GM23248 (cell line): Measurements from ENCODE around the gene KANSL2. TPM values are rescaled to one million over a fixed set of nuclear protein-coding genes. Genes with fewer than 3 reads are reported as not detected.
A peak's percentile ranks its signal among the peaks of the same experiment; 100 is the strongest.
"Not testable (repeated sequence)": the region's sequence is repeated elsewhere in the genome, so short reads cannot be mapped to it uniquely, and the experiment has no call there.

Source experiments
- DNase-seq: peaks from one replicate; pipeline ENCODE4 v3.0.0-alpha.2; 2015
- H2AFZ ChIP-seq: fragments of 200-600 bp; sonication (generic); 2 replicates; pipeline ENCODE4 v1.6.1; 2016; ENCODE audit warnings: antibody characterized with exemption
- H3F3A ChIP-seq: fragments of 200-600 bp; sonication (generic); 2 replicates; pipeline ENCODE4 v1.6.1; 2016; ENCODE audit warnings: mild to moderate bottlenecking, antibody characterized with exemption, mixed run types; ENCODE audit not compliant: insufficient read depth
- H3K27ac ChIP-seq: fragments of 200-600 bp; sonication (generic); 2 replicates; pipeline ENCODE4 v1.5.1; 2016; ENCODE audit warnings: mild to moderate bottlenecking
- H3K27me3 ChIP-seq: fragments of 200-600 bp; sonication (generic); replicated peaks from 2 replicates; pipeline ENCODE4 v1.6.1; 2016; ENCODE audit warnings: mild to moderate bottlenecking; ENCODE audit not compliant: insufficient read depth
- H3K36me3 ChIP-seq: fragments of 200-600 bp; sonication (generic); 2 replicates; pipeline ENCODE4 v1.6.1; 2016; ENCODE audit warnings: low read depth, mild to moderate bottlenecking
- H3K4me1 ChIP-seq: fragments of 200-600 bp; sonication (generic); 2 replicates; pipeline ENCODE4 v1.6.1; 2016; ENCODE audit warnings: mild to moderate bottlenecking; ENCODE audit not compliant: insufficient read depth
- H3K4me2 ChIP-seq: fragments of 200-600 bp; sonication (generic); one replicate; pipeline ENCODE4 v1.6.1; 2016; ENCODE audit warnings: mild to moderate bottlenecking; ENCODE audit not compliant: unreplicated experiment
- H3K4me3 ChIP-seq: fragments of 200-600 bp; sonication (generic); 2 replicates; pipeline ENCODE4 v1.5.1; 2016; ENCODE audit warnings: mild to moderate bottlenecking
- H3K79me2 ChIP-seq: fragments of 200-600 bp; sonication (generic); 2 replicates; pipeline ENCODE4 v1.6.1; 2016; ENCODE audit warnings: mild to moderate bottlenecking; ENCODE audit not compliant: insufficient read depth
- H3K9ac ChIP-seq: fragments of 200-600 bp; sonication (generic); 2 replicates; pipeline ENCODE4 v1.6.1; 2016; ENCODE audit warnings: mild to moderate bottlenecking
- H3K9me2 ChIP-seq: fragments of 200-600 bp; sonication (generic); 2 replicates; pipeline ENCODE4 v1.6.1; 2016; ENCODE audit warnings: mixed run types, mild to moderate bottlenecking, moderate library complexity; ENCODE audit not compliant: insufficient read depth
- H3K9me3 ChIP-seq: fragments of 200-600 bp; sonication (generic); one replicate; pipeline ENCODE4 v1.6.1; 2017; ENCODE audit warnings: low read depth
- H4K20me1 ChIP-seq: fragments of 200-600 bp; sonication (generic); 2 replicates; pipeline ENCODE4 v1.6.0; 2016; ENCODE audit not compliant: insufficient read depth
- EZH2 ChIP-seq: fragments of 200-600 bp; sonication (generic); IDR thresholded peaks from 2 replicates; pipeline ENCODE4 v1.6.1; 2018; ENCODE audit warnings: antibody characterized with exemption, mild to moderate bottlenecking; ENCODE audit not compliant: insufficient read depth, poor library complexity, severe bottlenecking
- EZH2phosphoT487 ChIP-seq: fragments of 200-600 bp; sonication (generic); IDR thresholded peaks from 2 replicates; pipeline ENCODE4 v1.6.1; 2018; ENCODE audit warnings: antibody characterized with exemption, moderate library complexity, mild to moderate bottlenecking, low read depth; ENCODE audit not compliant: insufficient read depth
- WGBS, 2 experiments: methylation state at CpG; one replicate each; pipeline ENCODE4 v1.1.6; 2015 to 2017; ENCODE audit warnings: low lambda C conversion rate in 2 of 2, low coverage in 1 of 2; ENCODE audit errors: missing lambda C conversion rate in 2 of 2; 5-methylcytosine and 5-hydroxymethylcytosine counted together
- in situ Hi-C: fragments of 300-500 bp; cut with MboI; formaldehyde crosslinking; loops from 2 replicates; pipeline ENCODE4 v1.15.0; 2020
- polyA plus RNA-seq: library from polyadenylated mRNA; unstranded; fragments of >200 nt; fragmentation: Nextera tagmentation; extraction: Ambion mirVana; gene quantifications from 2 replicates; pipeline ENCODE4 v1.2.1, GENCODE V29; 2016
- total RNA-seq: library from RNA; depleted of rRNA; stranded (reverse); fragments of >200 nt; shearing (Covaris generic); gene quantifications from 2 replicates; pipeline ENCODE4 v1.2.3, GENCODE V29; 2014

KANSL2 gene
- total and polyA plus RNA-seq, 2 experiments from 2014 or later, result 30.0 to 44.4 TPM

- H3K4me3 ChIP-seq, result peak overlapping the region; percentile 87
- H3K27me3 ChIP-seq, result no peaks in the 10 kb centered on the region
- WGBS, 2 experiments, result 4% methylated on average over 21 of the region's 21 CpGs
- H3F3A ChIP-seq, result peaks cover 26% of the 10 kb centered on the region
- H3K36me3 ChIP-seq, result peaks cover 12% of the 10 kb centered on the region; the same call in 1 of the 2 replicates
- H3K4me2 ChIP-seq, result peak overlapping the region; percentile 69
- 0 out of 2 replicates have a peak, but pooled peaks cover 3% of the 10 kb centered on the region for H4K20me1 ChIP-seq
- DNase-seq, result peak; percentile 38
- H2AFZ ChIP-seq, result peak overlapping the region; percentile 91
- in situ Hi-C loops, result no loop called here
- peaks cover 25% of the 10 kb centered on the region for H3K4me1 ChIP-seq
- H3K9me3 ChIP-seq, result no peaks in the 10 kb centered on the region
- H3K9ac ChIP-seq, result peak overlapping the region; percentile 95
- peaks cover 41% of the 10 kb centered on the region for H3K79me2 ChIP-seq
- H3K27ac ChIP-seq, result peak overlapping the region; percentile 92
- no peak for TF ChIP-seq EZH2phosphoT487
- no peak for TF ChIP-seq EZH2
- no peaks in the 10 kb centered on the region for H3K9me2 ChIP-seq
Observed at GRCh38 chr12:48717252-48717695, 35.2 kb upstream of the KANSL2 start.

DNA sequence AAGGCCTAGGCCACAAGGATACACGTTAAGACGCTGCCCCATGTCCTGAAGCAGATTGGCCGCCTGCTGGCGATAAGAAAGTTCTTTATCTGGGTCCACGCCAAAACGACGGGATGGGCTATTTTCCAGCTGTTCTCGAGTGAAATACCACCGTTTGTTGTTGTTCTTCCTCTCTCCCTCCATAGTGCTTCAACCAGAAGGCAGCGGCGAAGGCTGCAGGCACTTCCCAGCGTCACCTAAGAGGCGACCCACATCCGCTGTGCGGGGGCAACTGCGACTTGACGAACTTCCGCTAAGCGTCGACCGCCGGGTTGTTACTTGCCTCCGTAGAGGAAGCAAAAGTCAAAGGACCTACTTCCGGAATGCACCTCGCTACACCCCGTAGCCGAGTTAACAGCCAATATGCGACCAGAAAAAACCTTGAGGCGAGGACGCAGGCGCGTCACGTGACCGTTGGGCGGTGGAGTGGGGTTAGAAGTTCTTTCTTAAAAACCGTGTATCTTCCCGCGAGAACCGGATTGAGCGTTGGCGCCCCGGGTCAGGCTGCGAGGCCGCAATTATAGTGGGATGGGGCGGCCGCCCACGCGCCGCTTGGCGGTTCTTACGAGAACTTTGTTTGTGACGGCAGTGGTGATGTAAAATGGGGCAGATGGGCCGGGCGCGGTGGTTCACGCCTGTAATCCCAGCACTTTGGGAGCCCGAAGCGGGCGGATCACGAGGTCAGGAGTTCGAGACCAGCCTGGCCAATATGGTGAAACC is 34.6 kb upstream of the KANSL2 start, which contains the start of gene CCNT1:
Gene CCNT1 (minus strand): TSS at position 215 of the 759 bp plus-strand sequence. CDS start 32 bp downstream, at position 183.
- DNase-seq, result peak; percentile 100
- peak within 1 kb of the TSS; percentile 92 for H3K27ac ChIP-seq
- in situ Hi-C loops, result no loop called here
- H3K9me3 ChIP-seq, result no peaks in the 10 kb centered on the region
- 0 out of 2 replicates have a peak, but pooled peaks cover 3% of the 10 kb centered on the region for H4K20me1 ChIP-seq
- H3K36me3 ChIP-seq, result peaks cover 17% of the 10 kb centered on the region
- H3K4me3 ChIP-seq, result peak within 1 kb of the TSS; percentile 87
- peaks cover 47% of the 10 kb centered on the region for H3K79me2 ChIP-seq
- 0 to 1% methylated on average over 59 to 61 of the region's 61 CpGs for WGBS, 2 experiments
- peak within 1 kb of the TSS; percentile 95 for H3K9ac ChIP-seq
- TF ChIP-seq EZH2 (no peak), EZH2phosphoT487 (no peak)
- peak within 1 kb of the TSS; percentile 96 for H3K4me2 ChIP-seq
- no peaks in the 10 kb centered on the region for H3K9me2 ChIP-seq
- peak within 1 kb of the TSS; percentile 91 for H2AFZ ChIP-seq
- H3K27me3 ChIP-seq, result no peaks in the 10 kb centered on the region
- H3K4me1 ChIP-seq, result peaks cover 25% of the 10 kb centered on the region
- peaks cover 26% of the 10 kb centered on the region for H3F3A ChIP-seq

DNA sequence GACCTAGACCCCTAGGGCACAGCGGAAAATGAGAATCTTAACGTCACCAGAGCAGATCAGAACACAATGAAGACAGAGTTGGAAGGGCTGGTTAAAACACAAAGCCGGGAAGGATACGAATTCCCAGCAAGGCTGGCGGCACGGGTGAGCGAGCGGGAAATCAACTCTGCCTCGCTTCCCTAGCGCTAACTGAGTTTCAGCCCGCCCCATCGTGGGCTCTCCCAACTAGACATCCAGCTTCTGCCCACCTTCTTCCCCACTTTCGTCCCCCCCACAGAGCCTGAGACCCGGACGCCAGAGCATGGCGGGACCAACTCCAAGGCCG is 34.1 kb upstream of the KANSL2 start:
- Histone ChIP-seq H3K79me2 (peaks cover 52% of the 10 kb centered on the region), H3K9me2 (no peaks in the 10 kb centered on the region), H4K20me1 (0 out of 2 replicates have a peak, but pooled peaks cover 3% of the 10 kb centered on the region), H3F3A (peaks cover 26% of the 10 kb centered on the region), H3K9ac (peak overlapping the region; percentile 95), H3K4me1 (peaks cover 25% of the 10 kb centered on the region), H2AFZ (peak overlapping the region; percentile 67), H3K36me3 (peaks cover 17% of the 10 kb centered on the region), H3K4me2 (peak overlapping the region; percentile 96), H3K27ac (peak overlapping the region; percentile 92), H3K9me3 (no peaks in the 10 kb centered on the region), H3K4me3 (peak overlapping the region; percentile 87), H3K27me3 (no peaks in the 10 kb centered on the region)
- 1% methylated on average over 17 of the region's 17 CpGs for WGBS, 2 experiments
- TF ChIP-seq EZH2 (no peak), EZH2phosphoT487 (no peak)
- no peak for DNase-seq
- in situ Hi-C loops, result no loop called here

DNA sequence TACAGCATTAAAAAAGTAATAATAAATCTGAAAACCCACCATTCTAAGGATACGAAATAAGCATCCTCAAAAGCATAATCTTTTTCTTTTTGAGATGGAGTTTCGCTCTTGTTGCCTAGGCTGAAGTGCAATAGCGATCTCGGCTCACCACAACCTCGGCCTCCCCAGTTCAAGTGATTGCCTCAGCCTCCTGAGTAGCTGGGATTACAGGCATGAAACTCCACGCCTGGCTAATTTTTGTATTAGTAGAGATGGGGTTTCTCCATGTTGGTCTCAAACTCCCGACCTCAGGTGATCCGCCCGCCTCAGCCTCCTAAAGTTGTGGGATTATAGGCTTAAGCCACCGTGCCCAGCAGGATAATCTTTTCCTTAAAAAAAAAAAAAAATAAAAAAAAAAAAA is 30.2 kb upstream of the KANSL2 start:
- Histone ChIP-seq H2AFZ (no peak overlapping the region), H3K4me2 (no peak overlapping the region), H3K9me2 (no peaks in the 10 kb centered on the region), H3K27ac (no peak overlapping the region), H3K79me2 (peaks cover 92% of the 10 kb centered on the region), H3K4me3 (no peak overlapping the region), H3K36me3 (peaks cover 27% of the 10 kb centered on the region), H3K9ac (no peak overlapping the region), H3K27me3 (no peaks in the 10 kb centered on the region), H3K9me3 (no peaks in the 10 kb centered on the region), H3K4me1 (peaks cover 25% of the 10 kb centered on the region), H4K20me1 (0 out of 2 replicates have a peak, but pooled peaks cover 3% of the 10 kb centered on the region), H3F3A (peaks cover 11% of the 10 kb centered on the region)
- 97 to 98% methylated on average over 10 of the region's 10 CpGs for WGBS, 2 experiments
- in situ Hi-C loops, result no loop called here
- TF ChIP-seq EZH2 (no peak), EZH2phosphoT487 (no peak)
- DNase-seq, result no peak

GRCh38 chr12:48698822-48699221 is 16.8 kb upstream of the KANSL2 start:
- H3K4me2 ChIP-seq, H3K9me3 ChIP-seq, H4K20me1 ChIP-seq, H3K27ac ChIP-seq, in situ Hi-C loops, H3K4me3 ChIP-seq, H2AFZ ChIP-seq, H3K4me1 ChIP-seq, DNase-seq, H3K9ac ChIP-seq, H3K9me2 ChIP-seq, H3K27me3 ChIP-seq, H3F3A ChIP-seq: not testable (repeated sequence)
- H3K79me2 ChIP-seq, result peaks cover 94% of the 10 kb centered on the region
- 92 to 94% methylated on average over 7 of the region's 7 CpGs for WGBS, 2 experiments
- peaks cover 56% of the 10 kb centered on the region for H3K36me3 ChIP-seq
